K562 (cell line): Measurements from ENCODE around the gene AKNA. TPM values are rescaled to one million over a fixed set of nuclear protein-coding genes. Genes with fewer than 3 reads are reported as not detected.

Experiments used
- ATAC-seq: fragments of 200-7000 bp; cut with Tn5 transposase; 3 replicates; pipeline ENCODE4 v1.9.1; 2020; ENCODE audit warnings: moderate library complexity
- BruUV-seq: library from RNA; stranded (reverse); fragments of 400-500 nt; replicated peaks from 2 replicates; lab custom pipeline; 2021; lab: Mats Ljungman, UMichigan
- CTCF ChIA-PET: fragments of 300-600 bp; formaldehyde crosslinking; extraction: SDS; loops from one replicate; lab custom pipeline; 2021; ENCODE audit warnings: low intra/inter-chr PET ratio; lab: Yijun Ruan, JAX
- POLR2A ChIA-PET: fragments of 300-600, 350-650 bp; sonication (Branson Sonifier 250); formaldehyde crosslinking; extraction: SDS; loops from one replicate; lab custom pipeline; 2021; ENCODE audit warnings: antibody characterized with exemption, inconsistent platforms; lab: Yijun Ruan, JAX
- DNase-seq, 4 experiments: peaks; one replicate each; pipeline versions ENCODE4 v3.0.0 to v3.0.0-alpha.2; 2011 to 2018; ENCODE audit warnings: low spot score in 3 of 4, mixed read lengths in 3 of 4; ENCODE audit errors: extremely low read depth in 1 of 4
- FAIRE-seq: peaks from 2 replicates; lab custom pipeline; 2011; peaks lifted over from hg19 to GRCh38; lab: Jason Lieb, UNC
- H2AFZ ChIP-seq: 2 replicates; pipeline ENCODE4 v1.6.0; 2011; ENCODE audit warnings: low read depth, low read length, control low read depth, inconsistent platforms
- H3K27ac ChIP-seq: fragments of 200-600 bp; 3 replicates; pipeline ENCODE4 v1.8.0; 2011; ENCODE audit warnings: low read depth, mild to moderate bottlenecking, control low read depth, inconsistent platforms, low read length, moderate library complexity, mixed read lengths; ENCODE audit errors: extremely low read depth
- H3K27me3 ChIP-seq, 2 experiments: fragments of 300-600 bp in 1 of 2; 2 replicates in 1 of 2; 3 replicates in 1 of 2; pipeline versions ENCODE4 v1.6.0 to v1.8.0; 2011; ENCODE audit warnings: inconsistent platforms in 2 of 2, low read length in 2 of 2, mild to moderate bottlenecking in 1 of 2, mixed read lengths in 1 of 2, moderate library complexity in 1 of 2; ENCODE audit not compliant: control insufficient read depth in 2 of 2, insufficient read depth in 2 of 2
- H3K36me3 ChIP-seq: fragments of 300-600 bp; 3 replicates; pipeline ENCODE4 v1.8.0; 2011; ENCODE audit warnings: mild to moderate bottlenecking, low read length, inconsistent platforms; ENCODE audit not compliant: control insufficient read depth, insufficient read depth
- H3K4me1 ChIP-seq, 2 experiments: fragments of 200-600 bp in 1 of 2; replicated peaks in 1 of 2; 2 replicates in 1 of 2; 3 replicates in 1 of 2; pipeline versions ENCODE4 v1.5.1 to v1.8.0; 2011; ENCODE audit warnings: inconsistent platforms in 2 of 2, low read length in 2 of 2, mild to moderate bottlenecking in 1 of 2, mixed read lengths in 1 of 2, moderate library complexity in 1 of 2; ENCODE audit not compliant: control insufficient read depth in 2 of 2, insufficient read depth in 2 of 2
- H3K4me2 ChIP-seq: 2 replicates; pipeline ENCODE4 v1.6.1; 2011; ENCODE audit warnings: low read length, control low read depth, inconsistent platforms, mixed read lengths; ENCODE audit not compliant: insufficient read depth
- H3K4me3 ChIP-seq: fragments of 200-600 bp; sonication (generic), shearing (Covaris generic); 2 replicates; pipeline ENCODE4 v1.5.1; 2016; ENCODE audit warnings: control low read depth, inconsistent platforms
- H3K79me2 ChIP-seq: fragments of 200-600 bp; 3 replicates; pipeline ENCODE4 v1.8.0; 2011; ENCODE audit warnings: low read length, inconsistent platforms; ENCODE audit not compliant: control insufficient read depth, insufficient read depth
- H3K9ac ChIP-seq, 2 experiments: 2 replicates each; pipeline versions ENCODE4 v1.6.0 to v1.6.1; 2011; ENCODE audit warnings: low read depth in 2 of 2, low read length in 2 of 2, control low read depth in 1 of 2, inconsistent platforms in 1 of 2, mild to moderate bottlenecking in 1 of 2, mixed read lengths in 1 of 2; ENCODE audit not compliant: insufficient read depth in 1 of 2
- H3K9me1 ChIP-seq: one replicate; pipeline ENCODE4 v1.6.0; 2011; ENCODE audit warnings: inconsistent platforms, mild to moderate bottlenecking, low read length, moderate library complexity; ENCODE audit not compliant: control insufficient read depth, insufficient read depth
- H3K9me3 ChIP-seq: replicated peaks from 2 replicates; pipeline ENCODE4 v1.5.1; 2011; ENCODE audit warnings: low read depth, low read length, inconsistent platforms; ENCODE audit not compliant: control insufficient read depth, insufficient read depth
- H4K20me1 ChIP-seq: replicated peaks from 2 replicates; pipeline ENCODE4 v1.6.1; 2011; ENCODE audit warnings: low read length, inconsistent platforms, mixed read lengths; ENCODE audit not compliant: control insufficient read depth, insufficient read depth
- ATF4 ChIP-seq: fragments of 450-650 bp; formaldehyde crosslinking; IDR thresholded peaks from 2 replicates; pipeline ENCODE4 v1.4.0; 2022; ENCODE audit warnings: mild to moderate bottlenecking, moderate library complexity
- BDP1 ChIP-seq: IDR thresholded peaks from 3 replicates; pipeline ENCODE4 v1.6.1; 2011; ENCODE audit not compliant: insufficient read length, insufficient read depth
- BRD4 ChIP-seq: fragments of 200-600 bp; sonication (generic); IDR thresholded peaks from 2 replicates; pipeline ENCODE4 v1.6.1; 2017; ENCODE audit warnings: inconsistent platforms
- FOXJ2 ChIP-seq: fragments of 200-800 bp; sonication (Bioruptor generic); IDR thresholded peaks from 2 replicates; pipeline ENCODE4 v1.6.1; 2016; ENCODE audit warnings: missing genetic modification characterization, missing compliant biosample characterization
- HDAC3 ChIP-seq: fragments of 450-650 bp; IDR thresholded peaks from 2 replicates; pipeline ENCODE4 v1.6.1; 2018; ENCODE audit warnings: borderline replicate concordance, mild to moderate bottlenecking, moderate library complexity; ENCODE audit not compliant: partially characterized antibody
- HOXB6 ChIP-seq: fragments of 250-450 bp; sonication (Bioruptor Pico); IDR thresholded peaks from 2 replicates; pipeline ENCODE4 v1.5.1; 2022; ENCODE audit warnings: mild to moderate bottlenecking, borderline replicate concordance
- MIER1 ChIP-seq: fragments of 450-650 bp; IDR thresholded peaks from 2 replicates; pipeline ENCODE4 v1.6.1; 2016; ENCODE audit warnings: antibody characterized with exemption, mild to moderate bottlenecking, low read depth
- MTA3 ChIP-seq: fragments of 450-650 bp; formaldehyde crosslinking; IDR thresholded peaks from 2 replicates; pipeline ENCODE4 v1.6.1; 2017; ENCODE audit warnings: mild to moderate bottlenecking, borderline replicate concordance
- POLR2H ChIP-seq: IDR thresholded peaks from 2 replicates; pipeline ENCODE4 v1.6.1; 2016; ENCODE audit warnings: missing genetic modification characterization, low read depth, mild to moderate bottlenecking, control low read depth, missing compliant biosample characterization, moderate library complexity
- RBM15 ChIP-seq: fragments of 200-400 bp; formaldehyde crosslinking; IDR thresholded peaks from 2 replicates; pipeline ENCODE4 v1.6.1; 2018; ENCODE audit warnings: mild to moderate bottlenecking, low read length, moderate library complexity; ENCODE audit not compliant: insufficient read depth
- SMAD4 ChIP-seq: fragments of 250-450 bp; sonication (Bioruptor Pico); conservative IDR thresholded peaks from 2 replicates; pipeline ENCODE4 v1.8.0; 2021; ENCODE audit warnings: inconsistent platforms, mild to moderate bottlenecking, moderate library complexity
- STAT5B ChIP-seq: fragments of 250-450 bp; sonication (Bioruptor Pico); IDR thresholded peaks from 2 replicates; pipeline ENCODE4 v1.8.0; 2021; ENCODE audit warnings: mild to moderate bottlenecking, inconsistent platforms
- TBP ChIP-seq: optimal IDR thresholded peaks from 2 replicates; pipeline ENCODE3; 2011; ENCODE audit warnings: low read depth, low read length, improper control_type of control experiment
- ZBTB7A ChIP-seq: IDR thresholded peaks from 2 replicates; pipeline ENCODE4 v1.6.1; 2011; ENCODE audit warnings: low read depth, mild to moderate bottlenecking, low read length, moderate library complexity, borderline replicate concordance; ENCODE audit not compliant: control insufficient read depth
- ZNF586 ChIP-seq: fragments of 450-650 bp; formaldehyde crosslinking; conservative IDR thresholded peaks from 2 replicates; pipeline ENCODE4 v1.4.0; 2020; ENCODE audit warnings: mild to moderate bottlenecking, moderate library complexity
- ZNF780A ChIP-seq: fragments of 250-450 bp; sonication (Bioruptor Pico); IDR thresholded peaks from 2 replicates; pipeline ENCODE4 v1.5.0; 2021; ENCODE audit warnings: mild to moderate bottlenecking
- WGBS: fragments of 100-300 bp; shearing (Covaris generic); methylation state at CpG from one replicate; pipeline ENCODE4 v1.1.6; 2016; ENCODE audit warnings: low coverage, mixed read lengths; ENCODE audit not compliant: insufficient coverage; ENCODE audit errors: missing lambda C conversion rate; 5-methylcytosine and 5-hydroxymethylcytosine counted together
- in situ Hi-C: fragments of 300-500 bp; cut with MboI; formaldehyde crosslinking; loops from 4 replicates; pipeline ENCODE4 v1.15.0; 2018; ENCODE audit warnings: inconsistent platforms, mixed read lengths
- intact Hi-C: fragments of 100-400 bp; cut with micrococcal nuclease; formaldehyde crosslinking; loops from 2 replicates; pipeline ENCODE4 v1.14.2; 2022
- polyA plus RNA-seq, 8 experiments: library from polyadenylated mRNA; depleted of rRNA in 4 of 8; stranded (reverse) in 5 of 8; unstranded in 3 of 8; fragments of >200 nt; fragmentation: Nextera tagmentation in 2 of 8; fragmentation: Illumina TruSeq in 1 of 8; extraction: Ambion mirVana in 2 of 8; extraction: Trizol in 1 of 8; gene quantifications; 2 replicates each; pipeline versions ENCODE4 v1.2.1 to v1.2.3, GENCODE V29; 2011 to 2014; ENCODE audit warnings: inconsistent platforms in 1 of 8, missing spikeins in 1 of 8
- total RNA-seq, 7 experiments: library from RNA; depleted of rRNA in 6 of 7; stranded (reverse); fragments of >200 nt in 6 of 7; fragmentation: Illumina TruSeq in 2 of 7; extraction: Trizol in 2 of 7; gene quantifications; 2 replicates each; pipeline versions ENCODE4 v1.2.1 to v1.2.3, GENCODE V29; 2011 to 2021; ENCODE audit warnings: low replicate concordance in 1 of 7

The AKNA gene
- total and polyA plus RNA-seq, 9 of the 15 experiments (the other 6 are each of a cell fraction or from before 2014, with no cell fraction given): 0.29 to 20.5 (median 3.9) TPM

- Histone ChIP-seq H3K79me2 (no peaks in the 10 kb centered on the region), H3K27me3 (peaks cover 4 to 52% of the 10 kb centered on the region in 2 experiments; a peak in 3 of 5 replicates), H3K9me3 (no peaks in the 10 kb centered on the region), H3K4me3 (no peak overlapping the region), H3K9me1 (no peaks in the 10 kb centered on the region), H2AFZ (no peak overlapping the region), H3K36me3 (no peaks in the 10 kb centered on the region), H3K27ac (no peak overlapping the region), H3K4me2 (no peak overlapping the region), H3K9ac (no peak overlapping the region), H3K4me1 (no peaks in the 10 kb centered on the region), H4K20me1 (peaks cover 3% of the 10 kb centered on the region)
- in situ Hi-C loops: no loop called here
- ATAC-seq (no peak), FAIRE-seq (no peak), DNase-seq (no peak)
- CTCF ChIA-PET: no interaction called here
- 2% methylated on average over 23 of the region's 31 CpGs for WGBS
- BruUV-seq: no TSS peak
- POLR2A ChIA-PET: no interaction called here
- TF ChIP-seq ATF4 (CRISPR knock-in tag) (no peak), MTA3 (no peak), HDAC3 (no peak), HOXB6 (CRISPR knock-in tag) (no peak), STAT5B (CRISPR knock-in tag) (no peak), ZBTB7A (no peak), SMAD4 (CRISPR knock-in tag) (no peak), POLR2H (tag) (no peak), RBM15 (no peak), TBP (no peak), FOXJ2 (tag) (no peak), MIER1 (no peak), ZNF586 (CRISPR knock-in tag) (no peak), BRD4 (no peak), ZNF780A (CRISPR knock-in tag) (no peak), BDP1 (no peak)
- intact Hi-C loops: no loop called here
Observed at GRCh38 chr9:114300846-114301797, 86.7 kb downstream of the AKNA start.
